SK-N-MC (cell line): Measurements from ENCODE around the gene CLSTN2.

Experiments used
- DNase-seq: peaks from one replicate; pipeline ENCODE4 v3.0.0-alpha.2; 2011; ENCODE audit warnings: low read depth, low spot score
- H3K27ac ChIP-seq: fragments of 200-600 bp; sonication (generic); 2 replicates; pipeline ENCODE4 v1.5.1; 2016; ENCODE audit warnings: mixed run types
- H3K36me3 ChIP-seq: fragments of 200-600 bp; sonication (generic); 2 replicates; pipeline ENCODE4 v1.6.1; 2017; ENCODE audit warnings: antibody characterized with exemption, low read length, mixed read lengths; ENCODE audit not compliant: insufficient read depth
- H3K4me3 ChIP-seq: fragments of 200-600 bp; sonication (generic); 2 replicates; pipeline ENCODE4 v1.5.1; 2016
- H3K9ac ChIP-seq: fragments of 200-600 bp; sonication (generic); 2 replicates; pipeline ENCODE4 v1.8.0; 2017; ENCODE audit warnings: mixed run types, mixed read lengths; ENCODE audit not compliant: insufficient read length
- H3K9me3 ChIP-seq: fragments of 200-600 bp; sonication (generic); 2 replicates; pipeline ENCODE4 v1.6.1; 2017; ENCODE audit warnings: low read depth, mild to moderate bottlenecking, antibody characterized with exemption, low read length, moderate library complexity, mixed read lengths
- EZH2 ChIP-seq: fragments of 200-600 bp; sonication (generic); IDR thresholded peaks from one replicate; pipeline ENCODE4 v1.6.1; 2017; ENCODE audit warnings: antibody characterized with exemption
- FOXP2 ChIP-seq: optimal IDR thresholded peaks from 2 replicates; pipeline ENCODE3; 2011; ENCODE audit warnings: mild to moderate bottlenecking, moderate library complexity; ENCODE audit not compliant: insufficient read depth; ENCODE audit errors: extremely low read length, control extremely low read depth
- POLR2AphosphoS5 ChIP-seq: IDR thresholded peaks from 2 replicates; pipeline ENCODE4 v1.6.1; 2012; ENCODE audit warnings: mild to moderate bottlenecking, low read depth, low read length, borderline replicate concordance

The CLSTN2 gene

GRCh38 chr3:139948898-139949297, 13.9 kb downstream of the CLSTN2 start:
- no peak overlapping the region for H3K27ac ChIP-seq
- H3K4me3 ChIP-seq: no peak overlapping the region
- no peak for DNase-seq
- no peaks in the 10 kb centered on the region for H3K9me3 ChIP-seq
- H3K36me3 ChIP-seq: no peaks in the 10 kb centered on the region
- H3K9ac ChIP-seq: no peak overlapping the region
- TF ChIP-seq EZH2: no peak
- no peak for TF ChIP-seq POLR2AphosphoS5
- no peak for TF ChIP-seq FOXP2

- Histone ChIP-seq H3K27ac (no peak overlapping the region), H3K4me3 (no peak overlapping the region), H3K9me3 (no peaks in the 10 kb centered on the region), H3K36me3 (no peaks in the 10 kb centered on the region), H3K9ac (no peak overlapping the region)
- TF ChIP-seq EZH2 (no peak), FOXP2 (no peak), POLR2AphosphoS5 (no peak)
- no peak for DNase-seq
Measured at GRCh38 chr3:139953131-139953910, 18.3 kb downstream of the CLSTN2 start.

DNA sequence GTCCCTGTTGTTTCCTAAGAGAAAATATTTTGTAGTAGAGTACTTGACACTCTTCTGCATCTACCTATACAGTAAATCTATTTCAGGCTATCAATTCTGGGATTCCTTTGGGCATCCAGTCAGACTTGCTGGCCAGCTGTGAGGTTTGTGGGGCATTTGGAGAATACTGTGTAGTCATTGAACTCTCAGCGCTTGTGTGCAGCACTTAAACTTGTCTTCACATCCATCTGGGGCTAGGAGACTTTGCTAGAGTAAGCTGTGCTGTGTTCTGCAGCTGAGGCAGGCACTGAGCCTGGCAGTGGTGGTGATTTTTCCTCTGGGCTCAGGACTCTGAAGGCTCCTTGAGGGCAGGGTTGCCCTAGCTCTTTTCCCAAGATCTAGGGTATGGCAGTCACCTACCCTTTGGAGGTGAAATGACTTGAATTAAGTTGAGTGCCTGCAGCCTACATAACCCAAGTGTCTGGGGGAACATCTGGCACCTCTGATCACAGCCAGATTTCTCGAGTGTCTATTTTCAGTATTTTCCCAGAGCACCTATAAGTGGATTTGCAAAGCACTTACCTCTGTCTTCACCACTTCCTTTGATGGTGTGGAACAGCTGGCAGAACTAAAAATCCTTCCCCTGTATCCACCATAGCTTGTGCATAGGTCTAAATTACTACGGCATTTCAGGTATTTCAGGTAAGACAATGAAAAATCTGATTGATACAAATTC, 19.3 kb downstream of the CLSTN2 start:
- Histone ChIP-seq H3K4me3 (no peak overlapping the region), H3K27ac (no peak overlapping the region), H3K9ac (no peak overlapping the region), H3K9me3 (no peaks in the 10 kb centered on the region), H3K36me3 (no peaks in the 10 kb centered on the region)
- no peak for TF ChIP-seq POLR2AphosphoS5
- DNase-seq: no peak

DNA sequence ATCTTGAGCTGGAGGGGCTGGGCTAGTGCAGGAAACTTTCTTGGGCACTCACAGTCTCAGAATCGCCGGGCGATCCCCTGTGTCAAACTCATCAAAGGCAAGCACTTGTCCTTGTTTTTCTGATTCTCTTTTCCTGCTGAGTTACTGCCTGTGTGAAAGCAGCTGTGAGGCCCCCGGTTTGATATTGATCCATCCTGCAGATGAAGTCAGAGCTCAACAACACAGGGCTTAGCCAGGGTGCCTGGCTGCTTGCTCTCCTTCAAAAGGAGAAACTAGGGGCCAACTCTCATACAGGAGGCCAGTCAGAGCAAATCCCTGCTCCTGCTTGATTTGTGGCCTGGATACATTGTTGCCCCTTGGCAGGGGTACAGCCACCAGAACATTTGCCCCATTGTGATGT, 22.9 kb downstream of the CLSTN2 start:
- no peak for TF ChIP-seq EZH2
- Histone ChIP-seq H3K4me3 (no peak overlapping the region), H3K9me3 (no peaks in the 10 kb centered on the region), H3K9ac (no peak overlapping the region), H3K27ac (no peak overlapping the region), H3K36me3 (no peaks in the 10 kb centered on the region; the same call in 1 of the 2 replicates)
- no peak for DNase-seq

- H3K9me3 ChIP-seq: no peaks in the 10 kb centered on the region
- DNase-seq: no peak
- H3K4me3 ChIP-seq: no peak overlapping the region
- TF ChIP-seq POLR2AphosphoS5 (no peak), FOXP2 (no peak), EZH2 (no peak)
- no peaks in the 10 kb centered on the region; the same call in 1 of the 2 replicates for H3K36me3 ChIP-seq
- no peak overlapping the region for H3K9ac ChIP-seq
- no peak overlapping the region for H3K27ac ChIP-seq
Measured at GRCh38 chr3:139969386-139969785, 34.4 kb downstream of the CLSTN2 start.

DNA sequence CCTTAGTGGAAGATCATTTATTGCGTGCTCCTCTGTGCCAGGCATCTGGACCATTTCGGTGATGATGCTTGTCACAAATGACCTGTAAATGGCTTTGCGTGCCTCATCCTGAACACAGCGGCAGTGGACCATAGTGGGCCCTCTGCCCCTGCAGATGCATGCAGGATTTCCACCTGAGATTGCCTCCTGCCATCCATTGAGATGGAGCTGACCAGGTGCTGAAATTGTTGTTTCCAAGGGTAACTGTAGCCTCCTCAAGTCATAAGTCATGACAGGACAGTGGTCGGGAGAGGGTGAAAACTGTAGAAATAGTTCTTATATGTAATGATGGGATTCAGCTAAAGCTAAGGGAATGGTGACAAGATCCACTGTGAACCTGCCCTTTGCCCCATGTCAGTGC, 35.5 kb downstream of the CLSTN2 start:
- H3K27ac ChIP-seq: no peak overlapping the region

DNA sequence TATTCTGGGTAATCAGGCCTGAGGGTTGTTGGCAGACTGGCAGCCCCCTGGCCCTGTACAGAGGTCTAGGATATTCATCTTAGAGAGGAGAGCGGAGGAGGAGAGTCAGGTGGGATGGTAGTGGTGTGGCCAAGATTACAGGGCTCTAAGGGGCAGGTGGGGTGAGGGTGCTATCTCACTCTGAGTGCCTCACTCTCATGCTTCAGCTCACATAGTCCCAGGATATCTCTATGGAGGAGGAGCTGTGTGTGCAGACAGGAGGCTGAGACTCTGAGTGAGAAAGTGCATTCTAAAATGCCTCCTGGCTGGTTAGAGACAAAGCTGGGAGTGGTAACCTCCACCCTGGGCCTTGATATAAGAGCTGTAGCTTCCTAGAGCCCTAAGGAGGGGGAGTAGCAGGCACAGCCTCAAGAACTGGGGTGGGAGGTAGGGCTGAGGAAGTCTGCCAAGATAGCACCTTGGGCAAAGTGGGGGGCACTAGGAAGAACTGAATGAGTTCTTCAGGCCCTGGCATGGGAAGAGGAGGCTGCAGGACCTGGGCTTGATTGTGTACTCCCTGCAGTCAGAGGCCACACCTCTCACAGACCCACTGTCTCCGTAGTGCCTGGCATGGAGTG, 39.9 kb downstream of the CLSTN2 start:
- no peak overlapping the region for H3K4me3 ChIP-seq
- H3K27ac ChIP-seq: no peak overlapping the region
- no peak overlapping the region for H3K9ac ChIP-seq
- H3K36me3 ChIP-seq: no peaks in the 10 kb centered on the region; the same call in 1 of the 2 replicates
- TF ChIP-seq EZH2 (no peak), POLR2AphosphoS5 (no peak), FOXP2 (no peak)
- DNase-seq: no peak
- no peaks in the 10 kb centered on the region for H3K9me3 ChIP-seq

More for the DNA sequence above, 35.5 kb downstream of the CLSTN2 start:
- Histone ChIP-seq H3K36me3 (no peaks in the 10 kb centered on the region; the same call in 1 of the 2 replicates), H3K4me3 (no peak overlapping the region), H3K9ac (no peak overlapping the region), H3K9me3 (no peaks in the 10 kb centered on the region)
- no peak for DNase-seq
- TF ChIP-seq FOXP2 (no peak), POLR2AphosphoS5 (no peak), EZH2 (no peak)

- DNase-seq: no peak
- H3K9me3 ChIP-seq: no peaks in the 10 kb centered on the region
- no peaks in the 10 kb centered on the region for H3K36me3 ChIP-seq
- H3K4me3 ChIP-seq: no peak overlapping the region
- no peak overlapping the region for H3K9ac ChIP-seq
- no peak overlapping the region for H3K27ac ChIP-seq
- TF ChIP-seq EZH2: no peak
- no peak for TF ChIP-seq FOXP2
- no peak for TF ChIP-seq POLR2AphosphoS5
Measured at GRCh38 chr3:139975594-139976365, 40.8 kb downstream of the CLSTN2 start.
